ENCODE results near the gene GRIK4. TPM values are rescaled to one million over a fixed set of nuclear protein-coding genes. Genes with fewer than 3 reads are reported as not detected.
A peak's percentile ranks its signal among the peaks of the same experiment; 100 is the strongest.

GRIK4 gene
- total RNA-seq, 1 donor from 2014 or later = 4.3 TPM

DNA sequence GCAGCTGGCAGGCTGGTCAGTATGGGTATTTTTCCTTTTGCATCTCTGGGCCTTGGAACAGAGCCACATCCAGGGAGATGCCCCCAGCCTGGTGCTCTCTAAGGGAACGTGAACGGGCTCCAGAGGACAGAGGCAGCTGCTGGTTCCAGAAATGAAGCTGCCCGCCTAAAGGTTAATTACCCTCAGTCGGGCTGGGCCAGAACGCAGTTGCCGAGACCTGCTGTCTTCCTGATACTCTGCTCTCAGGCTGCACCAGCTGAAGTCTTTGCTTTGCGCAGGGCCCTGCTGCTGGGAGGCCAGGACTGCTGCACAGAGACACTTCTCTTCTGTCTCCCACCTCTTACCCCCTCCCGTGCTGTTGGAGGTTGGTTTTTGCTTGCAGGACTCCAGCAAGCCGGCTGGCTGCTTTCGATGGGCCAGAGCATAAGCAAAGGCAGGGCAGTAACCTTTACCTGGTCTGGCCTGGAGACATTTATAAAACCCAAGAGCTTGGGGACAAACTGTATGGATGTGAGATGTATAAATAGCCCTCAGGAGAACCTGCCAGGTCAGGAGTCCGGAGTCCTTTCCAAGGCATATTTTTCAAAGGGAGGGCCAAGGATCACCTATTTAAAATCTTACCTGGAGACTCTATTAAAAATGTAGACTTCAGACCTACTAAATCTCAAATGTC is 197.1 kb downstream of the GRIK4 start:
- Histone ChIP-seq H3K4me1 (peaks cover 20% of the 10 kb centered on the region), H3K27ac (no peak overlapping the region), H3K9me3 (no peaks in the 10 kb centered on the region), H3K4me3 (no peak overlapping the region), H3K36me3 (no peaks in the 10 kb centered on the region), H3K27me3 (no peaks in the 10 kb centered on the region)
- ATAC-seq (no peak), DNase-seq (no peak)
- intact Hi-C loops (cut with DNase I) = no loop called here
- TF ChIP-seq, protein P1, sequence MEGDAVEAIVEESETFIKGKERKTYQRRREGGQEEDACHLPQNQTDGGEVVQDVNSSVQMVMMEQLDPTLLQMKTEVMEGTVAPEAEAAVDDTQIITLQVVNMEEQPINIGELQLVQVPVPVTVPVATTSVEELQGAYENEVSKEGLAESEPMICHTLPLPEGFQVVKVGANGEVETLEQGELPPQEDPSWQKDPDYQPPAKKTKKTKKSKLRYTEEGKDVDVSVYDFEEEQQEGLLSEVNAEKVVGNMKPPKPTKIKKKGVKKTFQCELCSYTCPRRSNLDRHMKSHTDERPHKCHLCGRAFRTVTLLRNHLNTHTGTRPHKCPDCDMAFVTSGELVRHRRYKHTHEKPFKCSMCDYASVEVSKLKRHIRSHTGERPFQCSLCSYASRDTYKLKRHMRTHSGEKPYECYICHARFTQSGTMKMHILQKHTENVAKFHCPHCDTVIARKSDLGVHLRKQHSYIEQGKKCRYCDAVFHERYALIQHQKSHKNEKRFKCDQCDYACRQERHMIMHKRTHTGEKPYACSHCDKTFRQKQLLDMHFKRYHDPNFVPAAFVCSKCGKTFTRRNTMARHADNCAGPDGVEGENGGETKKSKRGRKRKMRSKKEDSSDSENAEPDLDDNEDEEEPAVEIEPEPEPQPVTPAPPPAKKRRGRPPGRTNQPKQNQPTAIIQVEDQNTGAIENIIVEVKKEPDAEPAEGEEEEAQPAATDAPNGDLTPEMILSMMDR (IDR thresholded peaks at IDR 0.05) = no peak

GRCh38 chr11:120709808-120710207 is 198.3 kb downstream of the GRIK4 start:
- intact Hi-C loops (cut with DNase I) = no loop called here
- no peak for DNase-seq
- Histone ChIP-seq H3K9me3 (no peaks in the 10 kb centered on the region), H3K27ac (no peak overlapping the region), H3K36me3 (no peaks in the 10 kb centered on the region), H3K4me1 (peaks cover 20% of the 10 kb centered on the region), H3K27me3 (no peaks in the 10 kb centered on the region), H3K4me3 (no peak overlapping the region)
- ATAC-seq = no peak
- TF ChIP-seq, protein P1 (IDR thresholded peaks at IDR 0.05) = no peak

- no peaks in the 10 kb centered on the region for H3K36me3 ChIP-seq
- no peaks in the 10 kb centered on the region for H3K27me3 ChIP-seq
- TF ChIP-seq, protein P1 (IDR thresholded peaks at IDR 0.05) = no peak
- peak; percentile 84 for ATAC-seq
- no peaks in the 10 kb centered on the region for H3K9me3 ChIP-seq
- peak overlapping the region; percentile 68 for H3K27ac ChIP-seq
- no peak overlapping the region for H3K4me3 ChIP-seq
- intact Hi-C loops (cut with DNase I) = no loop called here
- DNase-seq = no peak
- peaks cover 20% of the 10 kb centered on the region for H3K4me1 ChIP-seq
Observed at GRCh38 chr11:120710354-120711131, 199.0 kb downstream of the GRIK4 start.

DNA sequence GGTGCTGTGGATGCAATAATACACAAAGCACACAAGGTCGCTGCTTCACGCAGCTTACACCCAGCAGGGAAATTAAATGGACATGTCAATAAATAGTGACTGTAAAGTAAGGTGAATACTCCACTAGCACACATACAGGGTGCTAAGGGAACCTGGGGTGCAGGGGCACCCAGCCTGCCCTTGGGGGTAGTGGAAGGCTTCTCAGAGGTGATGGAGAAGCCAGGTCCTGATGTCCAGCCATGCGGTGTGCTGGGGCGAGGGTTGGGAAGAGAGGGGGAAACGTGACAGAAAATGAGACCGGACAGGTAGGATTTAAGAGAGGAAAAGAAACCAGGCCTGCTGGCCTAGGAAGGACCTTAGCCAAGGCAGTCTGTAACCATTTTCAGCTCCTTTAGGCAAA is 200.5 kb downstream of the GRIK4 start:
- Histone ChIP-seq H3K27me3 (no peaks in the 10 kb centered on the region), H3K27ac (peak overlapping the region; percentile 1), H3K4me1 (peaks cover 20% of the 10 kb centered on the region), H3K4me3 (no peak overlapping the region), H3K9me3 (no peaks in the 10 kb centered on the region), H3K36me3 (no peaks in the 10 kb centered on the region)
- intact Hi-C loops (cut with DNase I) = no loop called here
- TF ChIP-seq, protein P1 (IDR thresholded peaks at IDR 0.05) = no peak
- ATAC-seq (no peak), DNase-seq (no peak)

GRCh38 chr11:120712881-120713280 is 201.3 kb downstream of the GRIK4 start:
- DNase-seq (no peak), ATAC-seq (no peak)
- no peak overlapping the region for H3K4me3 ChIP-seq
- H3K9me3 ChIP-seq = no peaks in the 10 kb centered on the region
- peaks cover 20% of the 10 kb centered on the region for H3K4me1 ChIP-seq
- intact Hi-C loops (cut with DNase I) = no loop called here
- TF ChIP-seq, protein P1 (IDR thresholded peaks at IDR 0.05) = no peak
- peak overlapping the region; percentile 1 for H3K27ac ChIP-seq
- no peaks in the 10 kb centered on the region for H3K36me3 ChIP-seq
- H3K27me3 ChIP-seq = no peaks in the 10 kb centered on the region

Measured in upper lobe of right lung (tissue), 1 donor.